Middle frontal gyrus (tissue), 1 donor: ENCODE data around the gene PYGL.

ENCODE experiments used
- DNase-seq: peaks from one replicate; pipeline ENCODE4 v3.0.0-alpha.2; 2015; ENCODE audit warnings: low spot score; ENCODE audit errors: extremely low spot score

PYGL gene

GRCh38 chr14:50875359-50876070, 68.8 kb downstream of the PYGL start:
- no peak for DNase-seq

- no peak for DNase-seq
These were observed 69.5 kb downstream of the PYGL start for GRCh38 chr14:50874757-50875156.

- DNase-seq: no peak
These were observed 72.2 kb downstream of the PYGL start, which contains the start of gene ABHD12B for GRCh38 chr14:50871914-50872732. Gene ABHD12B, plus strand, starts transcription at chr14:50872053. Its CDS starts 122 bp downstream, at chr14:50872175.

GRCh38 chr14:50871228-50871627, 73.1 kb downstream of the PYGL start:
- no peak for DNase-seq

GRCh38 chr14:50865391-50866076, 78.7 kb downstream of the PYGL start:
- no peak for DNase-seq

- DNase-seq: no peak
These were observed 79.3 kb downstream of the PYGL start for GRCh38 chr14:50864946-50865345.

GRCh38 chr14:50864237-50864636, 80.0 kb downstream of the PYGL start:
- no peak for DNase-seq

- DNase-seq: no peak
These were observed 82.2 kb downstream of the PYGL start for GRCh38 chr14:50862036-50862570.

GRCh38 chr14:50860478-50861086, 83.7 kb downstream of the PYGL start:
- peak; percentile 70 for DNase-seq

- no peak for DNase-seq
These were observed 85.0 kb downstream of the PYGL start for GRCh38 chr14:50859296-50859624.

- DNase-seq: no peak
These were observed 87.6 kb downstream of the PYGL start for GRCh38 chr14:50856660-50857059.

- DNase-seq: no peak
These were observed 88.7 kb downstream of the PYGL start for GRCh38 chr14:50855558-50855957.
